Measurements from ENCODE around the gene GJC1. TPM values are rescaled to one million over a fixed set of nuclear protein-coding genes. Genes with fewer than 3 reads are reported as not detected.

Gene GJC1
- total RNA-seq, 2 experiments from 2014 or later, result 0.79 to 1.1 TPM

- peaks cover 1% of the 10 kb centered on the region for H3K4me1 Mint-ChIP-seq
- H3K4me3 Mint-ChIP-seq, result no peak overlapping the region
- H3K27me3 Mint-ChIP-seq, result peaks cover under 1% of the 10 kb centered on the region
- no peak overlapping the region for H3K27ac Mint-ChIP-seq
- CTCF ChIA-PET, result interaction anchor here (0.6 to 1.2 kb wide), 2 partner anchors 8 to 86 kb away, joined by 3 to 5 read pairs; no protein-coding TSS in a partner anchor
- POLR2A ChIA-PET, result no interaction called here
- no peak for DNase-seq
- no peaks in the 10 kb centered on the region for H3K9me3 Mint-ChIP-seq
- H3K36me3 Mint-ChIP-seq (ENCODE audit: low read depth), result no peaks in the 10 kb centered on the region
Measured at GRCh38 chr17:44792276-44792675, 37.8 kb downstream of the GJC1 start.

GRCh38 chr17:44788139-44788538 lies 41.9 kb downstream of the GJC1 start:
- CTCF ChIA-PET, result interaction anchor here (1.1 kb wide), 1 partner anchor 9 kb away, joined by 3 read pairs; no protein-coding TSS in a partner anchor
- H3K9me3 Mint-ChIP-seq, result no peaks in the 10 kb centered on the region
- H3K36me3 Mint-ChIP-seq (ENCODE audit: low read depth), result no peaks in the 10 kb centered on the region
- H3K4me1 Mint-ChIP-seq, result no peaks in the 10 kb centered on the region
- DNase-seq, result no peak
- no peaks in the 10 kb centered on the region for H3K27me3 Mint-ChIP-seq
- H3K4me3 Mint-ChIP-seq, result no peak overlapping the region
- no peak overlapping the region for H3K27ac Mint-ChIP-seq
- POLR2A ChIA-PET, result no interaction called here

GRCh38 chr17:44787271-44787940 lies 42.7 kb downstream of the GJC1 start:
- no peak overlapping the region for H3K27ac Mint-ChIP-seq
- no peaks in the 10 kb centered on the region for H3K9me3 Mint-ChIP-seq
- H3K4me3 Mint-ChIP-seq, result no peak overlapping the region
- CTCF ChIA-PET, result no interaction called here
- no peak for DNase-seq
- no peaks in the 10 kb centered on the region for H3K27me3 Mint-ChIP-seq
- H3K4me1 Mint-ChIP-seq, result no peaks in the 10 kb centered on the region
- no peaks in the 10 kb centered on the region for H3K36me3 Mint-ChIP-seq (ENCODE audit: low read depth)
- POLR2A ChIA-PET, result no interaction called here

GRCh38 chr17:44786551-44787081 lies 43.5 kb downstream of the GJC1 start:
- Mint-ChIP-seq H3K27me3 (no peaks in the 10 kb centered on the region), H3K27ac (no peak overlapping the region), H3K4me1 (no peaks in the 10 kb centered on the region), H3K4me3 (no peak overlapping the region), H3K9me3 (no peaks in the 10 kb centered on the region), H3K36me3 (ENCODE audit: low read depth) (no peaks in the 10 kb centered on the region)
- no peak for DNase-seq
- CTCF ChIA-PET, result interaction anchor here (0.6 to 1.2 kb wide), 2 partner anchors 113 to 269 kb away, joined by 3 to 5 read pairs; a partner anchor contains a TSS
- POLR2A ChIA-PET, result no interaction called here

DNA sequence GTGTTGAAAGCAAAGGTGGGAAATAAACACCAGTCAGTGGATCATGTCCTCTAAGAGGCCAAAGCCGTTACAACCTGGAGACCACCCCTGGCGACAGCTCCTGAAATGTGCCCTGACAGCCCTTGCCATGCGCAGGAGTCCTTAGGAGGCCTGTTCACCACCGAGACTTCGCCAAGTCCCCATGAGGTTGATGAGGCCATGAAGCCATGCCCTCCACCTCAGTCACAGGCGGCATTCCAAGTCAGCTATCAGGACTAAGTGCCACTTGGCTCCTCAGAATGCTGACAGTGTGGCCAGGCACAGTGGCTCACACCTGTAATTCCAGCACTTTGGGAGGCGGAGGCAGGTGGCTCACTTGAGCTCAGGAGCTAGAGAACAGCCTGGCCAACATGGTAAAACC lies 44.2 kb downstream of the GJC1 start:
- ChIA-PET POLR2A (no interaction called here), CTCF (interaction anchor here (1.2 kb wide), 1 partner anchor 114 kb away, joined by 5 read pairs; a partner anchor contains a TSS)
- DNase-seq, result no peak
- Mint-ChIP-seq H3K9me3 (no peaks in the 10 kb centered on the region), H3K36me3 (ENCODE audit: low read depth) (no peaks in the 10 kb centered on the region), H3K27ac (no peak overlapping the region), H3K27me3 (no peaks in the 10 kb centered on the region), H3K4me3 (no peak overlapping the region), H3K4me1 (no peaks in the 10 kb centered on the region)

DNA sequence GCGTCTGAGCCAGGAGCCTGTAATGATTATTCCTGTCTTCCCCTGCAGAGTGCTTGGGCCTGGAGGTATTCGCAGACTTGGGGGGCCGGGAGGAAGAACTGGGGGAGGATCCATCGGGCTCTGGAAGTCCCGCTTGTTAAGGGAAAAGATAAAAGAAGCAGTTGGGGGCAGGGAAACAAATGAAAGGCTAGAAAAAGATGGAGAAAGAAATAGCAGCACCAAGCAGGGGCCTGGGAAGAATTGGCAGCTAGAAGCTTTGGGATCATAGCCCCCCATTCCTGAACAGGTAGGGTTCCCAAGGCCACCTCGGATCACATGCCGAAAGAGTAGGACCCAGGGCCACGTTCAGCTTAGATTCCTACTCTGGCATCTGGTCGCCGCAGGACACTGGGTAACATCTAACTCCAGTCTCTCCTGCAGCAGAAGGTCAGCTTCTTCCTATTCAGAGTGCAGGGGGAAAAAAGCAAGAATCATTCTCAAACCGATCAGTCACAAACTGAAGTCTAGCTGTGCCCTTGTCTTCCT lies 47.7 kb downstream of the GJC1 start:
- ChIA-PET CTCF (interaction anchor here (2.0 to 2.1 kb wide), 2 partner anchors 237 to 353 kb away, joined by 4 to 8 read pairs; partner anchors contain the start of gene ACBD4), POLR2A (interaction anchor here (0.6 kb wide), 1 partner anchor 1415 kb away, joined by 3 read pairs; no protein-coding TSS in a partner anchor)
- Mint-ChIP-seq H3K4me3 (no peak overlapping the region), H3K36me3 (ENCODE audit: low read depth) (no peaks in the 10 kb centered on the region), H3K9me3 (no peaks in the 10 kb centered on the region), H3K4me1 (peaks cover 7% of the 10 kb centered on the region), H3K27ac (no peak overlapping the region), H3K27me3 (peaks cover 1% of the 10 kb centered on the region)
- DNase-seq, result no peak

GRCh38 chr17:44781551-44782325 lies 48.3 kb downstream of the GJC1 start:
- H3K27me3 Mint-ChIP-seq, result peaks cover 6% of the 10 kb centered on the region
- H3K4me3 Mint-ChIP-seq, result no peak overlapping the region
- no peaks in the 10 kb centered on the region for H3K9me3 Mint-ChIP-seq
- peaks cover 9% of the 10 kb centered on the region for H3K4me1 Mint-ChIP-seq
- H3K36me3 Mint-ChIP-seq (ENCODE audit: low read depth), result no peaks in the 10 kb centered on the region
- ChIA-PET POLR2A (no interaction called here), CTCF (interaction anchor here (0.6 to 2.0 kb wide), 2 partner anchors 238 to 264 kb away, joined by 4 read pairs; no protein-coding TSS in a partner anchor)
- H3K27ac Mint-ChIP-seq, result no peak overlapping the region
- no peak for DNase-seq

GRCh38 chr17:44780845-44781480 lies 49.1 kb downstream of the GJC1 start:
- Mint-ChIP-seq H3K9me3 (no peaks in the 10 kb centered on the region), H3K27me3 (peaks cover 6% of the 10 kb centered on the region), H3K4me1 (peaks cover 14% of the 10 kb centered on the region), H3K36me3 (ENCODE audit: low read depth) (no peaks in the 10 kb centered on the region), H3K27ac (no peak overlapping the region), H3K4me3 (no peak overlapping the region)
- DNase-seq, result no peak
- CTCF ChIA-PET, result interaction anchor here (0.5 to 3.9 kb wide), 9 partner anchors 14 to 263 kb away, joined by 3 to 14 read pairs (median 5); partner anchors contain the start of gene HIGD1B
- POLR2A ChIA-PET, result interaction anchor here (0.6 kb wide), 1 partner anchor 46 kb away, joined by 4 read pairs; no protein-coding TSS in a partner anchor

DNA sequence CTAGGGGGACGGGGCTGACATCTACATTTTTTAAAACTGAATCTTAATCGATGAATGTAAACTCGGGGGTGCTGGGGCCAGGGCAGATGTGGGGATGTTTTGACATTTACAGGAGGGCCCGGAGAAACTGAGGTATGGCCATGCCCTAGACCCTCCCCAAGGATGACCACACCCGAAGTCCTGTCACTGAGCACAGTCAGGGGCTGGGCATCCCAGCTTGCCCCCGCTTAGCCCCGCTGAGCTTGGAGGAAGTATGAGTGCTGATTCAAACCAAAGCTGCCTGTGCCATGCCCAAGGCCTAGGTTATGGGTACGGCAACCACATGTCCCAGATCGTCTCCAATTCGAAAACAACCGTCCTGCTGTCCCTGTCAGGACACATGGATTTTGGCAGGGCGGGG lies 49.9 kb downstream of the GJC1 start:
- no peak overlapping the region for H3K4me3 Mint-ChIP-seq
- peaks cover 18% of the 10 kb centered on the region for H3K4me1 Mint-ChIP-seq
- no peaks in the 10 kb centered on the region for H3K9me3 Mint-ChIP-seq
- H3K36me3 Mint-ChIP-seq (ENCODE audit: low read depth), result no peaks in the 10 kb centered on the region
- no peak for DNase-seq
- H3K27me3 Mint-ChIP-seq, result peaks cover 6% of the 10 kb centered on the region
- ChIA-PET POLR2A (interaction anchor here (0.6 kb wide), 1 partner anchor 47 kb away, joined by 4 read pairs; no protein-coding TSS in a partner anchor), CTCF (interaction anchor here (0.5 to 3.9 kb wide), 12 partner anchors 14 to 156 kb away, joined by 3 to 14 read pairs (median 8); partner anchors contain the start of gene HIGD1B)
- H3K27ac Mint-ChIP-seq, result no peak overlapping the region

DNA sequence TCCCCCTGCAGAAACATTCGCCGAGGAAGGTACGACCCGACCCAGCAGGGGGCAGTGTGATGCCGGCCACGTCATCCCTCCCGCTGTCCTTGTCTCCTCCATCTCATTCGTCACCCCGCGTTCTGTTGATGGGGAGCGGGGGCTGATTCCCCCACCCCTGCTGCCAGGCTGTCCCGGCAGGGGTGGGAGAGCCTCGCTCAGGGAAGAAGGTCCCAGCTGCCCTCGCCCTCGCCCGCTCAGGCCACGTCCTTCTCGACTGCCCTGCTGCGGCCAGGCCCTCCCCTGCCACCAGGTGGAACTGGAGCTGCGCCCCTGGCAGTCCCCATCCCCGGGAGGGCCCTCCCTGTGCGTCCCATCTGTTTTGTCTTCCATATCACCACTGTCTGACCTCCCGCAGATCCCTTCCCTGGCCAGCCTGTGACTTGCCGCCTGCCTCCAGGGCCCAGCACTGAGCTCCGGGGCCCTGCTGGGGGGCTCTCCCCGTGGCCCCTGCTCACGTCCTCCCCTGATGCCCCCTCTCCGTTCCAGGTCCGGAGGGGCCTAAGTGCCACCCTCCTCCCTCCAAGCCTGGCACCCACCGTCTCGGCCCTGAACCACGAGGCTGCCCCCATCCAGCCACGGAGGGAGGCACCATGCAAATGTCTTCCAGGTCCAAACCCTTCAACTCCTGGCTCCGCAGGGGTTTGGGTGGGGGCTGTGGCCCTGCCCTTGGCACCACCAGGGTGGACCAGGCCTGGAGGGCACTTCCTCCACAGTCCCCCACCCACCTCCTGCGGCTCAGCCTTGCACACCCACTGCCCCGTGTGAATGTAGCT lies 50.7 kb downstream of the GJC1 start:
- H3K4me3 Mint-ChIP-seq, result peak overlapping the region; percentile 49
- CTCF ChIA-PET, result interaction anchor here (0.6 to 3.9 kb wide), 21 partner anchors 15 to 356 kb away, joined by 3 to 23 read pairs (median 5); partner anchors contain the start of genes ACBD4 and HIGD1B

DNA sequence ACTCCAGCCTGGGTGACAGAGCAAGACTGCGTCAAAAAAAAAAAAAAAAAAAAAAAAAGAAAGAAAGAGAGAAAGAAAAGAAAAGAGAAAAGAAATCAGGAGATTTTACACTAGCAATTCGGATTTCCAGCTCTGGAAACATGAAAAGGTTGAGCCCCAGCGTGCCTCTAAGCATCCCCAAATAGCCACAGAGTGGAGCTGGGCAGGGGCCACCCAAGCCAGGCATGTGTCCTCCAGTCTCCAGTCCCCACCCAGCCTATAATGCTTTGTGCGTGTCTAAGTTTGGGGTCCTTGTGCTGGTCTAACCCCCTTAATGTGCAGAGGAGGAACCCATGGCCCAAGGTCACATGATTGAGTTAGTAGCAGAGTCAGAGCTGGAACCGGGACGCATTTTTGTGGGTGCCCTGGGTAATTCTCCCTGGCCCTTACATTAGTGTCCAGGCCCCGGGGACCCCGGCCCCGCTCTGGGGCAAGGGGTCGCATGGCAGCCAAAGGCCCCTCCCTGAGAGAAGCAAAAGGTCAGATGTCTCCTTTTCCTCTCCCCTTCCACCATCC lies 51.4 kb downstream of the GJC1 start:
- no peak overlapping the region for H3K27ac Mint-ChIP-seq
- POLR2A ChIA-PET, result no interaction called here

More for the DNA sequence above, 50.7 kb downstream of the GJC1 start:
- no peak overlapping the region for H3K27ac Mint-ChIP-seq
- H3K9me3 Mint-ChIP-seq, result no peaks in the 10 kb centered on the region
- peaks cover 6% of the 10 kb centered on the region for H3K27me3 Mint-ChIP-seq
- POLR2A ChIA-PET, result no interaction called here
- peaks cover 21% of the 10 kb centered on the region for H3K4me1 Mint-ChIP-seq
- no peaks in the 10 kb centered on the region for H3K36me3 Mint-ChIP-seq (ENCODE audit: low read depth)
- DNase-seq, result peak; percentile 82

More for the DNA sequence above, 51.4 kb downstream of the GJC1 start:
- H3K9me3 Mint-ChIP-seq, result no peaks in the 10 kb centered on the region
- peaks cover 6% of the 10 kb centered on the region for H3K27me3 Mint-ChIP-seq
- no peaks in the 10 kb centered on the region for H3K36me3 Mint-ChIP-seq (ENCODE audit: low read depth)
- no peak for DNase-seq
- H3K4me3 Mint-ChIP-seq, result peak overlapping the region; percentile 38
- peaks cover 21% of the 10 kb centered on the region for H3K4me1 Mint-ChIP-seq
- CTCF ChIA-PET, result interaction anchor here (0.5 to 3.9 kb wide), 20 partner anchors 15 to 374 kb away, joined by 3 to 23 read pairs (median 6); partner anchors contain the start of gene ACBD4
